Hepatocyte (in vitro differentiated cells): ENCODE results near the gene USO1. TPM values are rescaled to one million over a fixed set of nuclear protein-coding genes. Genes with fewer than 3 reads are reported as not detected.
A peak's percentile ranks its signal among the peaks of the same experiment; 100 is the strongest.

ENCODE experiments used
- DNase-seq: peaks from one replicate; pipeline ENCODE4 v3.0.0-alpha.2; 2016; ENCODE audit warnings: low spot score
- H2AFZ ChIP-seq: fragments of 200-600 bp; sonication (generic); 2 replicates; pipeline ENCODE4 v1.6.0; 2016; ENCODE audit warnings: antibody characterized with exemption, mild to moderate bottlenecking
- H3K27ac ChIP-seq: fragments of 200-600 bp; sonication (generic); 2 replicates; pipeline ENCODE4 v1.5.1; 2016; ENCODE audit warnings: mild to moderate bottlenecking
- H3K27me3 ChIP-seq: fragments of 200-600 bp; sonication (generic); 2 replicates; pipeline ENCODE4 v1.6.1; 2016
- H3K36me3 ChIP-seq: fragments of 200-600 bp; sonication (generic); replicated peaks from 2 replicates; pipeline ENCODE4 v1.5.1; 2016; ENCODE audit warnings: low read depth; ENCODE audit not compliant: insufficient read depth
- H3K4me1 ChIP-seq: fragments of 200-600 bp; sonication (generic); 2 replicates; pipeline ENCODE4 v1.5.1; 2016; ENCODE audit warnings: mild to moderate bottlenecking, moderate library complexity; ENCODE audit not compliant: insufficient read depth
- H3K4me2 ChIP-seq: fragments of 200-600 bp; sonication (generic); 2 replicates; pipeline ENCODE4 v1.6.0; 2016
- H3K4me3 ChIP-seq: fragments of 200-600 bp; sonication (generic); 2 replicates; pipeline ENCODE4 v1.5.1; 2016; ENCODE audit warnings: mild to moderate bottlenecking
- H3K79me2 ChIP-seq: fragments of 200-600 bp; sonication (generic); 2 replicates; pipeline ENCODE4 v1.6.0; 2017; ENCODE audit warnings: mild to moderate bottlenecking
- H3K9me2 ChIP-seq: fragments of 200-600 bp; sonication (generic); replicated peaks from 2 replicates; pipeline ENCODE4 v1.6.0; 2017; ENCODE audit warnings: mild to moderate bottlenecking; ENCODE audit not compliant: insufficient read depth
- H3K9me3 ChIP-seq: fragments of 200-600 bp; sonication (generic); 2 replicates; pipeline ENCODE4 v1.5.1; 2016; ENCODE audit warnings: low read depth, mild to moderate bottlenecking
- H4K20me1 ChIP-seq: fragments of 200-600 bp; sonication (generic); 2 replicates; pipeline ENCODE4 v1.6.0; 2016; ENCODE audit warnings: mild to moderate bottlenecking; ENCODE audit not compliant: insufficient read depth, poor library complexity, severe bottlenecking
- CTCF ChIP-seq: fragments of 200-600 bp; sonication (generic); IDR thresholded peaks from 2 replicates; pipeline ENCODE4 v1.5.1; 2016; ENCODE audit warnings: antibody characterized with exemption, mild to moderate bottlenecking; ENCODE audit not compliant: poor library complexity
- EZH2 ChIP-seq: fragments of 200-600 bp; sonication (generic); IDR thresholded peaks from 2 replicates; pipeline ENCODE4 v1.6.1; 2016; ENCODE audit warnings: antibody characterized with exemption, mild to moderate bottlenecking, borderline replicate concordance
- EZH2phosphoT487 ChIP-seq: fragments of 200-600 bp; sonication (generic); IDR thresholded peaks from one replicate; pipeline ENCODE4 v1.6.1; 2018; ENCODE audit warnings: antibody characterized with exemption, mild to moderate bottlenecking, low read depth, moderate library complexity; ENCODE audit not compliant: unreplicated experiment, severe bottlenecking
- WGBS: methylation state at CpG from one replicate; pipeline ENCODE4 v1.1.6; 2016; ENCODE audit warnings: low lambda C conversion rate; ENCODE audit errors: missing lambda C conversion rate; 5-methylcytosine and 5-hydroxymethylcytosine counted together
- polyA plus RNA-seq: library from polyadenylated mRNA; unstranded; fragments of >200 nt; fragmentation: Nextera tagmentation; extraction: Ambion mirVana; gene quantifications from 2 replicates; pipeline ENCODE4 v1.2.1, GENCODE V29; 2016
- total RNA-seq: library from RNA; depleted of rRNA; stranded (reverse); fragments of >200 nt; gene quantifications from 2 replicates; pipeline ENCODE4 v1.2.3, GENCODE V29; 2014

USO1 gene
- total and polyA plus RNA-seq, 2 experiments from 2014 or later, result 50.4 to 113 TPM

- TF ChIP-seq EZH2, result no peak
- peak; percentile 44 for TF ChIP-seq CTCF
- TF ChIP-seq EZH2phosphoT487, result no peak
- no peaks in the 10 kb centered on the region for H3K4me1 ChIP-seq
- H3K27ac ChIP-seq, result peak overlapping the region; percentile 10
- H3K27me3 ChIP-seq, result no peaks in the 10 kb centered on the region
- DNase-seq, result peak; percentile 61
- H2AFZ ChIP-seq, result no peak overlapping the region
- no peaks in the 10 kb centered on the region for H4K20me1 ChIP-seq
- no peaks in the 10 kb centered on the region for H3K36me3 ChIP-seq
- H3K4me2 ChIP-seq, result no peak overlapping the region
- 65% methylated on average over 3 of the region's 3 CpGs for WGBS
- H3K9me3 ChIP-seq, result no peaks in the 10 kb centered on the region
- no peak overlapping the region for H3K4me3 ChIP-seq
- no peaks in the 10 kb centered on the region for H3K9me2 ChIP-seq
- H3K79me2 ChIP-seq, result peaks cover 20% of the 10 kb centered on the region
Observed at GRCh38 chr4:75708218-75708691, 16.1 kb upstream of the USO1 start.

DNA sequence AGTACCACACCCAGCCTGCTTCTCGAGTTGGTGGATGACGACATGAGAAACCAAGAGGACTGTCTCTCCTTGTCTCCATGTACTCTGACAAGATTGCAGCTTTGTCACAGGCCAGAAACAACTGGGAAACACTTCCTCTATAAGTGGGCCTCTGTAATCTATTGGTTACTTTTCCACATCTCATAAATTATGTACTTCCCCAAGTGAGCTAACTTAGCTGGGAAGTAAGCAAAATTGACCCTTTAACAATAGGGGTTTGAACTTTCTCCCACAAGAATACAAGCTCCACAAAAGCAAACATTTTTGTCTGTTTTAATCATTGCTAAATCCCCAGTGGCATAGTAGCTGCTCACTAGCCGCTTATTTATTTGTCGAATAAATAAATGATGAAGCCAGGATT lies 14.1 kb upstream of the USO1 start:
- TF ChIP-seq EZH2, result no peak
- H3K4me2 ChIP-seq, result no peak overlapping the region
- H3K27ac ChIP-seq, result no peak overlapping the region
- H2AFZ ChIP-seq, result no peak overlapping the region
- H3K4me1 ChIP-seq, result peaks cover 8% of the 10 kb centered on the region
- H3K4me3 ChIP-seq, result no peak overlapping the region
- no peaks in the 10 kb centered on the region for H4K20me1 ChIP-seq
- peaks cover 23% of the 10 kb centered on the region for H3K79me2 ChIP-seq
- H3K27me3 ChIP-seq, result no peaks in the 10 kb centered on the region
- DNase-seq, result no peak
- WGBS, result 89% methylated on average over 4 of the region's 4 CpGs
- no peaks in the 10 kb centered on the region for H3K36me3 ChIP-seq
- H3K9me2 ChIP-seq, result no peaks in the 10 kb centered on the region
- no peaks in the 10 kb centered on the region for H3K9me3 ChIP-seq

- H3K27ac ChIP-seq, result no peak overlapping the region
- no peak overlapping the region for H3K4me2 ChIP-seq
- H3K36me3 ChIP-seq, result no peaks in the 10 kb centered on the region
- WGBS, result 94% methylated on average over 4 of the region's 4 CpGs
- peaks cover 13% of the 10 kb centered on the region for H3K4me1 ChIP-seq
- DNase-seq, result no peak
- no peaks in the 10 kb centered on the region for H4K20me1 ChIP-seq
- no peaks in the 10 kb centered on the region for H3K27me3 ChIP-seq
- H3K79me2 ChIP-seq, result peaks cover 18% of the 10 kb centered on the region
- H3K9me3 ChIP-seq, result no peaks in the 10 kb centered on the region
- no peak overlapping the region for H3K4me3 ChIP-seq
- no peak overlapping the region for H2AFZ ChIP-seq
- no peaks in the 10 kb centered on the region for H3K9me2 ChIP-seq
- TF ChIP-seq EZH2phosphoT487 (no peak), EZH2 (no peak), CTCF (no peak)
Observed at GRCh38 chr4:75714011-75714410, 10.4 kb upstream of the USO1 start.

- no peak for TF ChIP-seq CTCF
- TF ChIP-seq EZH2, result no peak
- TF ChIP-seq EZH2phosphoT487, result no peak
- H3K4me1 ChIP-seq, result peaks cover 13% of the 10 kb centered on the region
- H2AFZ ChIP-seq, result no peak overlapping the region
- WGBS, result 73% methylated on average over 1 of the region's 1 CpG
- H3K4me3 ChIP-seq, result no peak overlapping the region
- peak overlapping the region; percentile 44 for H3K27ac ChIP-seq
- no peaks in the 10 kb centered on the region for H3K9me2 ChIP-seq
- DNase-seq, result no peak
- H3K9me3 ChIP-seq, result no peaks in the 10 kb centered on the region
- peaks cover 18% of the 10 kb centered on the region for H3K79me2 ChIP-seq
- H3K36me3 ChIP-seq, result no peaks in the 10 kb centered on the region
- H3K27me3 ChIP-seq, result no peaks in the 10 kb centered on the region
- H3K4me2 ChIP-seq, result peak overlapping the region; percentile 27
- no peaks in the 10 kb centered on the region for H4K20me1 ChIP-seq
Observed at GRCh38 chr4:75714704-75715103, 9.7 kb upstream of the USO1 start.
